ENCODE results near the gene DCK. TPM values are rescaled to one million over a fixed set of nuclear protein-coding genes. Genes with fewer than 3 reads are reported as not detected.

Gene DCK
- total RNA-seq (ENCODE audit: low replicate concordance): 14.9 and 15.5 TPM in 2 replicates
- long read RNA-seq, transcript DCK-201 (7 exons, 2,716 nt): major isoform, 104 of 110 reads
- long read RNA-seq, partial matches to known transcripts: 3 of 110 reads
- long read RNA-seq, other reads (novel, unspliced or antisense): 3 of 110 reads

GRCh38 chr4:70993181-70994068 lies at the start of gene DCK:
DCK (plus strand) TSS chr4:70993649; CDS start chr4:70993836, 187 bp downstream.
- H3K36me3 Mint-ChIP-seq: peaks cover 13% of the 10 kb centered on the region
- peak; percentile 94 for DNase-seq (ENCODE audit: extremely low spot score, unreplicated experiment)
- H3K27me3 Mint-ChIP-seq: no peaks in the 10 kb centered on the region
- H3K27ac Mint-ChIP-seq: peak within 1 kb of the TSS; percentile 90
- H3K4me3 Mint-ChIP-seq: peak within 1 kb of the TSS; percentile 94
- TF ChIP-seq CTCF (conservative IDR thresholded peaks at IDR 0.05): no peak
- peaks cover 29% of the 10 kb centered on the region for H3K4me1 Mint-ChIP-seq (ENCODE audit: unreplicated experiment)
- no peaks in the 10 kb centered on the region for H3K9me3 Mint-ChIP-seq

DNA sequence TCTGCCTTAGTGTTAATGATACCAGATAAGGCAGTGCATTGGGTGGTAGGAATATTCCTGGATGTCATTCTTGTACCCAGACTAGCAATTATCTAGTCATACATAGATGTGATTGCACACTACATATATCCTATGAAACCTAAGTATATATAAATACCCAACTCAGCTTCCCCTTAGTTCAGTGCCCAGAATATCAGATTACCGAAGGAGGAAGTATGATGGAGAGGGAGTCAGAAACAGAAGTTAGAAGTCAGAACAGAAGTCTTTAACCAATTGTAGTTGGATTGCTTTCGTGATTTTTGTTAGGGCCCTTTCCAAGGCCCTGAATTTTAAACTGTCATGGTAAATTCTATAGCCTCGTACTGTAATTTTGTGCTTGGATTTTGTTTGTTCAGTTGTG lies 48.4 kb upstream of the DCK start:
- H3K4me1 Mint-ChIP-seq (ENCODE audit: unreplicated experiment): peaks cover 6% of the 10 kb centered on the region
- no peak overlapping the region for H3K27ac Mint-ChIP-seq
- H3K27me3 Mint-ChIP-seq: no peaks in the 10 kb centered on the region

DNA sequence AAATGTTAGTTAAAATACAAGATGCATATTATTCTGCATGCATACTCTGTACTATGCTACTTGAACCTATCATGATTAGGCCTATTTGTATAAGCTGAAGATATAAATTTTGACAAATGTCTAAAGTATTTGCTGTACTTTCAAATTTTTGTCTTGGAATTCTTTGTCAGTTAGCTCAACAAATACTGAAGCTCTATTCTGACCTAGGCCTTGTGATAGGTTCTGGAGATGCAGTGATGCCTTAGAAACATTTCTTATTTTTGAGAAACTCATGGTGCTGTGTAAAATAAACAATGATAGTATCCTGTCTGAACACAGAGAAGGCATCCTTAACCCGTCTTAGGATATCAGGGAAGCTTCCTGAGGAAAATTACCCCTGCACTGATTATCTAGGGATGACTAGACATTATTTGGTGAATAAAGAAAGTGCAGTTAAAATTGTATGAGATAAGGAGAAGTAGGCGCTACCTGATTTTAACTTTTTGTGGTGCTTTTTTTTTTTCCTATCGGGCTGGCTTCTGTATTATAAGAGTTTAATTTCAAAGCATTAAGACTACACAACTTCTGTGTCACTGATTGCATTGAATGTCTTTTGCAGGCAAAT lies 47.9 kb upstream of the DCK start:
- H3K9me3 Mint-ChIP-seq: no peaks in the 10 kb centered on the region
- H3K27me3 Mint-ChIP-seq: no peaks in the 10 kb centered on the region
- no peak overlapping the region for H3K4me3 Mint-ChIP-seq
- H3K36me3 Mint-ChIP-seq: peaks cover 21% of the 10 kb centered on the region
- peaks cover 6% of the 10 kb centered on the region for H3K4me1 Mint-ChIP-seq (ENCODE audit: unreplicated experiment)
- no peak for TF ChIP-seq CTCF (conservative IDR thresholded peaks at IDR 0.05)
- DNase-seq (ENCODE audit: extremely low spot score, unreplicated experiment): no peak
- no peak overlapping the region for H3K27ac Mint-ChIP-seq

More for the DNA sequence above, 48.4 kb upstream of the DCK start:
- TF ChIP-seq CTCF (conservative IDR thresholded peaks at IDR 0.05): no peak
- Mint-ChIP-seq H3K36me3 (peaks cover 22% of the 10 kb centered on the region), H3K4me3 (no peak overlapping the region), H3K9me3 (no peaks in the 10 kb centered on the region)
- DNase-seq (ENCODE audit: extremely low spot score, unreplicated experiment): no peak

DNA sequence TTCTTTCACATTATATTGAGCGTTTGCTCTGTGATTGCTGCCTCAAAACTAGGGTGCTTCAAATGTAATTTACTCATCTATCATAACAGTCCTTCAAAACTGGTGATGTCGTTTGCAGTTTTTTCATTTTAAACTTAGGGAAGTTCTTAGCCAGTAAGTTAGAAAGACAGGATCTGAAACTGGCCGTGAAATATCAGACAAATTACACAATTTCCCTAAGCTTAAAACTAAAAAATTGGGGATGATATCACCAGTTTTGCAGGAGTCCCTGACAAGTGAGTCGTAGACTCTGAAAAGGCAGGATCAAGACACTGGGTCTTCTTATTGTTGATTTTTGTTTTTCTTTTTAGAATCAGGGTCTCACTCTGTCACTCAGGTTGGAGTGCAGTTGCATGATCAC lies 46.5 kb upstream of the DCK start:
- DNase-seq (ENCODE audit: extremely low spot score, unreplicated experiment): no peak
- no peak overlapping the region for H3K4me3 Mint-ChIP-seq
- H3K27me3 Mint-ChIP-seq: no peaks in the 10 kb centered on the region
- H3K36me3 Mint-ChIP-seq: peaks cover 13% of the 10 kb centered on the region
- peaks cover 6% of the 10 kb centered on the region for H3K4me1 Mint-ChIP-seq (ENCODE audit: unreplicated experiment)
- TF ChIP-seq CTCF (conservative IDR thresholded peaks at IDR 0.05): no peak
- H3K27ac Mint-ChIP-seq: no peak overlapping the region
- no peaks in the 10 kb centered on the region for H3K9me3 Mint-ChIP-seq

DNA sequence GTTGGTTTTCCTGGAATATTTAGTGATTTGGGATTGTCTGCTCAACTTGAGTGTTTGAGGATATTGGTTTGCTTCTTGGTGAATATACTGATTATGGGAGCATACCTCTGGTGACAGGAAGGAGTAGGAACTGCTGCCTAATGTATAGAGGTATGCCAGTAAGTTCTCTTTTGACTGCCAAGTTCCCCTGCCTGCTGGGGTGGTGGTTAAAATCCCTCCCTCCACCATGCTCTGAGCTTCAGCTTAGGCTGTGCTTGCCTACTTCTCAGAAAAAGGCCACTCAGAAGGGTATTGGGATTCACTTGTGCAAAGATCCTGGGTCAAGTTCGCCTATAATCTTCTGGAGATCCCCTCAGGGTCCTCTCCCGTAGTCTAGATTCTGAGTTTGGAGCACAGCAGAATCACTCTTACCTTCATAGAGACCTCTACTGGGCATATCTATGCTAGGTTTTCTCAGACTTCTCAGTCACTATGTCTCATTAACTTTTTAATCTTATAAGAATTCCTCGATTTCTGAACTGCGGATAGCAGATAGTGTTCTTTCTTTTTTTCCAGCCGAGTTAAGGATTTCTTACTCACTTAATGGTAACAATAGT lies 44.7 kb upstream of the DCK start:
- TF ChIP-seq CTCF (conservative IDR thresholded peaks at IDR 0.05): no peak
- Mint-ChIP-seq H3K36me3 (peaks cover 13% of the 10 kb centered on the region), H3K9me3 (no peaks in the 10 kb centered on the region), H3K27me3 (no peaks in the 10 kb centered on the region), H3K27ac (no peak overlapping the region), H3K4me3 (no peak overlapping the region), H3K4me1 (ENCODE audit: unreplicated experiment) (peaks cover 6% of the 10 kb centered on the region)
- no peak for DNase-seq (ENCODE audit: extremely low spot score, unreplicated experiment)

Measured in type B pancreatic cell (in vitro differentiated cells).